Activated effector memory CD4-positive, alpha-beta T cell treated with Interleukin-2 at 50 U/mL for 16 hours (primary cell): Measurements from ENCODE around the gene SEC14L5.
"Not testable (repeated sequence)": the region's sequence is repeated elsewhere in the genome, so short reads cannot be mapped to it uniquely, and the experiment has no call there.

ENCODE experiments used
- DNase-seq: peaks from one replicate; pipeline ENCODE4 v3.0.0-alpha.2; 2020

The SEC14L5 gene

GRCh38 chr16:4933433-4933832 is 24.7 kb upstream of the SEC14L5 start:
- no peak for DNase-seq

GRCh38 chr16:4933871-4934395 is 24.2 kb upstream of the SEC14L5 start:
- DNase-seq = no peak

GRCh38 chr16:4934591-4934990 is 23.5 kb upstream of the SEC14L5 start:
- DNase-seq = no peak

- no peak for DNase-seq
Observed at GRCh38 chr16:4935241-4935855, 22.8 kb upstream of the SEC14L5 start.

GRCh38 chr16:4936181-4936990 is 21.7 kb upstream of the SEC14L5 start:
- no peak for DNase-seq

GRCh38 chr16:4936991-4937781 is 20.9 kb upstream of the SEC14L5 start, which contains the start of gene PPL:
TSS of gene PPL (minus strand) at chr16:4937148. CDS start at chr16:4937045, 103 bp downstream.
- no peak for DNase-seq

GRCh38 chr16:4937782-4938682 is 20.1 kb upstream of the SEC14L5 start:
- no peak for DNase-seq

GRCh38 chr16:4938683-4939030 is 19.5 kb upstream of the SEC14L5 start:
- DNase-seq = no peak

GRCh38 chr16:4940719-4941118 is 17.4 kb upstream of the SEC14L5 start:
- no peak for DNase-seq

- no peak for DNase-seq
Observed at GRCh38 chr16:4942481-4942880, 15.6 kb upstream of the SEC14L5 start.

- no peak for DNase-seq
Observed at GRCh38 chr16:4944333-4945281, 13.5 kb upstream of the SEC14L5 start.

GRCh38 chr16:4945560-4946502 is 12.3 kb upstream of the SEC14L5 start:
- no peak for DNase-seq

- no peak for DNase-seq
Observed at GRCh38 chr16:4946917-4947316, 11.2 kb upstream of the SEC14L5 start.

GRCh38 chr16:4947722-4948503 is 10.2 kb upstream of the SEC14L5 start:
- no peak for DNase-seq

- DNase-seq = no peak
Observed at GRCh38 chr16:4948903-4949766, 9.0 kb upstream of the SEC14L5 start.

- no peak for DNase-seq
Observed at GRCh38 chr16:4949986-4950385, 8.1 kb upstream of the SEC14L5 start.

- DNase-seq = not testable (repeated sequence)
Observed at GRCh38 chr16:4951583-4951982, 6.5 kb upstream of the SEC14L5 start.

- no peak for DNase-seq
Observed at GRCh38 chr16:4954714-4955113, 3.4 kb upstream of the SEC14L5 start.
